IPS-18c (cell line): ENCODE measurements around the gene TUBB2A.
"Not testable (repeated sequence)": the region's sequence is repeated elsewhere in the genome, so short reads cannot be mapped to it uniquely, and the experiment has no call there.

Experiments
- H3K4me3 ChIP-seq: 2 replicates; pipeline ENCODE4 v1.7.0; 2013; ENCODE audit warnings: low read depth, mild to moderate bottlenecking, low read length, moderate library complexity; ENCODE audit not compliant: insufficient read depth
- H3K9me3 ChIP-seq: one replicate; pipeline ENCODE4 v1.6.1; 2013; ENCODE audit warnings: mild to moderate bottlenecking, low read length, moderate library complexity; ENCODE audit not compliant: control insufficient read depth, insufficient read depth

Gene TUBB2A

GRCh38 chr6:3189192-3189591, 31.8 kb upstream of the TUBB2A start:
- not testable (repeated sequence) for H3K9me3 ChIP-seq, H3K4me3 ChIP-seq

- Histone ChIP-seq H3K4me3 (no peak overlapping the region), H3K9me3 (no peaks in the 10 kb centered on the region)
Observed at GRCh38 chr6:3188262-3188661, 30.9 kb upstream of the TUBB2A start.

GRCh38 chr6:3186974-3187382, 29.6 kb upstream of the TUBB2A start:
- no peaks in the 10 kb centered on the region for H3K9me3 ChIP-seq
- no peak overlapping the region for H3K4me3 ChIP-seq

- no peaks in the 10 kb centered on the region for H3K9me3 ChIP-seq
Observed at GRCh38 chr6:3183066-3183465, 25.7 kb upstream of the TUBB2A start.

GRCh38 chr6:3181105-3181504, 23.8 kb upstream of the TUBB2A start:
- no peaks in the 10 kb centered on the region for H3K9me3 ChIP-seq
- no peak overlapping the region for H3K4me3 ChIP-seq

More at GRCh38 chr6:3183066-3183465, 25.7 kb upstream of the TUBB2A start:
- no peak overlapping the region for H3K4me3 ChIP-seq

- not testable (repeated sequence) for H3K4me3 ChIP-seq, H3K9me3 ChIP-seq
Observed at GRCh38 chr6:3179945-3180344, 22.6 kb upstream of the TUBB2A start.

- H3K4me3 ChIP-seq, H3K9me3 ChIP-seq: not testable (repeated sequence)
Observed at GRCh38 chr6:3178666-3179065, 21.3 kb upstream of the TUBB2A start.

- Histone ChIP-seq H3K9me3 (no peaks in the 10 kb centered on the region), H3K4me3 (no peak overlapping the region)
Observed at GRCh38 chr6:3176562-3177355, 19.4 kb upstream of the TUBB2A start.

GRCh38 chr6:3175715-3176402, 18.5 kb upstream of the TUBB2A start:
- Histone ChIP-seq H3K4me3 (no peak overlapping the region), H3K9me3 (no peaks in the 10 kb centered on the region)

- H3K4me3 ChIP-seq, H3K9me3 ChIP-seq: not testable (repeated sequence)
Observed at GRCh38 chr6:3173636-3174089, 16.3 kb upstream of the TUBB2A start.

GRCh38 chr6:3172789-3173188, 15.4 kb upstream of the TUBB2A start:
- H3K9me3 ChIP-seq, result not testable (repeated sequence)

GRCh38 chr6:3171313-3172175, 14.2 kb upstream of the TUBB2A start:
- not testable (repeated sequence) for H3K9me3 ChIP-seq, H3K4me3 ChIP-seq

More at GRCh38 chr6:3172789-3173188, 15.4 kb upstream of the TUBB2A start:
- H3K4me3 ChIP-seq, result not testable (repeated sequence)

GRCh38 chr6:3170676-3171075, 13.3 kb upstream of the TUBB2A start:
- H3K9me3 ChIP-seq, H3K4me3 ChIP-seq: not testable (repeated sequence)

GRCh38 chr6:3168046-3168445, 10.7 kb upstream of the TUBB2A start:
- H3K4me3 ChIP-seq, H3K9me3 ChIP-seq: not testable (repeated sequence)

- H3K4me3 ChIP-seq, H3K9me3 ChIP-seq: not testable (repeated sequence)
Observed at GRCh38 chr6:3166535-3167225, 9.3 kb upstream of the TUBB2A start.

- Histone ChIP-seq H3K4me3 (no peak overlapping the region; the same call in 1 of the 2 replicates), H3K9me3 (no peaks in the 10 kb centered on the region)
Observed at GRCh38 chr6:3165631-3166534, 8.5 kb upstream of the TUBB2A start.
